ENCODE measurements around the gene GNG7. TPM values are rescaled to one million over a fixed set of nuclear protein-coding genes. Genes with fewer than 3 reads are reported as not detected.

GNG7 gene
- total RNA-seq, 2 donors from 2014 or later, result 8.7 to 22.9 TPM

- DNase-seq (ENCODE audit: low spot score), result peak; percentile 36
- intact Hi-C loops (cut with DNase I), result loop anchor here (2.0 to 10.0 kb wide), 2 partner anchors 65 to 267 kb away; partner anchors contain the start of gene SLC39A3
- 26% methylated on average over 21 of the region's 21 CpGs for WGBS
These were observed 224.7 kb downstream of the GNG7 start for GRCh38 chr19:2477732-2478191.

GRCh38 chr19:2477141-2477710 lies 225.3 kb downstream of the GNG7 start:
- TF ChIP-seq POLR2A (IDR thresholded peaks at IDR 0.05), result peak; percentile 23
- no peak for TF ChIP-seq CTCF (IDR thresholded peaks at IDR 0.05)
- peak; percentile 26 for TF ChIP-seq POLR2AphosphoS5 (IDR thresholded peaks at IDR 0.05)
- intact Hi-C loops (cut with DNase I), result loop anchor here (2.0 to 10.0 kb wide), 2 partner anchors 66 to 268 kb away; partner anchors contain the start of gene SLC39A3
- no peaks in the 10 kb centered on the region for H3K36me3 ChIP-seq
- no peaks in the 10 kb centered on the region for H3K9me3 ChIP-seq
- H3K4me1 ChIP-seq (replicated peaks), result no peaks in the 10 kb centered on the region
- peak overlapping the region; percentile 96 to 99 for H3K27ac ChIP-seq
- WGBS, result 5% methylated on average over 27 of the region's 27 CpGs
- DNase-seq (ENCODE audit: low spot score), result peak; percentile 47
- H3K4me3 ChIP-seq, result peak overlapping the region; percentile 89
- no peaks in the 10 kb centered on the region for H3K27me3 ChIP-seq (replicated peaks; ENCODE audit: insufficient read depth)

More at GRCh38 chr19:2477732-2478191, 224.7 kb downstream of the GNG7 start:
- no peaks in the 10 kb centered on the region for H3K36me3 ChIP-seq
- peak overlapping the region; percentile 96 to 99 for H3K27ac ChIP-seq
- H3K4me3 ChIP-seq, result peak overlapping the region; percentile 89
- H3K4me1 ChIP-seq (replicated peaks), result no peaks in the 10 kb centered on the region
- no peaks in the 10 kb centered on the region for H3K27me3 ChIP-seq (replicated peaks; ENCODE audit: insufficient read depth)
- no peaks in the 10 kb centered on the region for H3K9me3 ChIP-seq
- TF ChIP-seq POLR2A (IDR thresholded peaks at IDR 0.05), result peak; percentile 23
- TF ChIP-seq CTCF (IDR thresholded peaks at IDR 0.05), result no peak

GRCh38 chr19:2476451-2477140 lies 225.9 kb downstream of the GNG7 start:
- no peaks in the 10 kb centered on the region for H3K27me3 ChIP-seq (replicated peaks; ENCODE audit: insufficient read depth)
- peak overlapping the region; percentile 89 for H3K4me3 ChIP-seq
- H3K4me1 ChIP-seq (replicated peaks), result no peaks in the 10 kb centered on the region
- no peak for DNase-seq (ENCODE audit: low spot score)
- no peaks in the 10 kb centered on the region for H3K9me3 ChIP-seq
- H3K36me3 ChIP-seq, result no peaks in the 10 kb centered on the region
- WGBS, result 1% methylated on average over 30 of the region's 42 CpGs
- H3K27ac ChIP-seq, result peak overlapping the region; percentile 96 to 99
- TF ChIP-seq POLR2A (IDR thresholded peaks at IDR 0.05) (no peak), CTCF (IDR thresholded peaks at IDR 0.05) (peak in 1 of 4 experiments; percentile 7), POLR2AphosphoS5 (IDR thresholded peaks at IDR 0.05) (no peak)
- intact Hi-C loops (cut with DNase I), result loop anchor here (2.0 to 10.0 kb wide), 2 partner anchors 66 to 268 kb away; partner anchors contain the start of gene SLC39A3

- H3K4me1 ChIP-seq (replicated peaks), result no peaks in the 10 kb centered on the region
- no peaks in the 10 kb centered on the region for H3K27me3 ChIP-seq (replicated peaks; ENCODE audit: insufficient read depth)
- H3K36me3 ChIP-seq, result no peaks in the 10 kb centered on the region
- WGBS, result under 1% methylated on average over 62 of the region's 70 CpGs
- no peaks in the 10 kb centered on the region for H3K9me3 ChIP-seq
- peak within 1 kb of the TSS; percentile 89 for H3K4me3 ChIP-seq
- peak; percentile 98 for DNase-seq (ENCODE audit: low spot score)
- H3K27ac ChIP-seq, result peak within 1 kb of the TSS; percentile 96 to 99
- TF ChIP-seq CTCF (IDR thresholded peaks at IDR 0.05) (peak in 1 of 4 experiments; percentile 42), POLR2AphosphoS5 (IDR thresholded peaks at IDR 0.05) (peak; percentile 100), POLR2A (IDR thresholded peaks at IDR 0.05) (peak; percentile 100)
- intact Hi-C loops (cut with DNase I), result loop anchor here (2.0 to 10.0 kb wide), 2 partner anchors 67 to 269 kb away; partner anchors contain the start of gene SLC39A3
These were observed 226.6 kb downstream of the GNG7 start, which contains the start of gene GADD45B for GRCh38 chr19:2475702-2476450. Gene GADD45B, plus strand, starts transcription at chr19:2476127. Its CDS starts 232 bp downstream, at chr19:2476359.
